HG02938 (cell line): ENCODE results near the gene CTIF.

Experiments used
- ATAC-seq: cut with Tn5 transposase; IDR thresholded peaks from one replicate; pipeline ENCODE4 v1.9.1; 2021; ENCODE audit warnings: mild to moderate bottlenecking, moderate library complexity; ENCODE audit not compliant: unreplicated experiment

Gene CTIF

DNA sequence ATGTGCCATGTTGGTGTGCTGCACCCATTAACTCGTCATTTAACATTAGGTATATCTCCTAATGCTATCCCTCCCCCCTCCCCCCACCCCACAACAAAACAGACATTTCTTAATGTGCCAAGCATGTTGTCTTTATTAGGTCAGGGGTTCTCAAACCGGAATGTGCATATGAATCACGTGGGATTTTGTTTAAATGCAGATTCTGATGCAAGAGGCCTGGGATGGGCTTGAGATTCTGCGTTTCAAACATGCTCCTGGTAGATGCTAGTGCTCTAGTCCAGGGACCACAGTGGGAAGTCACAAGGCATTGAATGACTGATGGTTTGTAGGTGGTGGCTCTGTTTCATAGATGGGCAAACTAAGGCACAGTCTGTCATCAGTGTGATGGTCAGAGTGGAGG lies 227.2 kb downstream of the CTIF start:
- no peak for ATAC-seq

- no peak for ATAC-seq
Observed at GRCh38 chr18:48766487-48766886, 227.7 kb downstream of the CTIF start.

- ATAC-seq: peak; percentile 61
Observed at GRCh38 chr18:48767090-48767690, 228.4 kb downstream of the CTIF start.

DNA sequence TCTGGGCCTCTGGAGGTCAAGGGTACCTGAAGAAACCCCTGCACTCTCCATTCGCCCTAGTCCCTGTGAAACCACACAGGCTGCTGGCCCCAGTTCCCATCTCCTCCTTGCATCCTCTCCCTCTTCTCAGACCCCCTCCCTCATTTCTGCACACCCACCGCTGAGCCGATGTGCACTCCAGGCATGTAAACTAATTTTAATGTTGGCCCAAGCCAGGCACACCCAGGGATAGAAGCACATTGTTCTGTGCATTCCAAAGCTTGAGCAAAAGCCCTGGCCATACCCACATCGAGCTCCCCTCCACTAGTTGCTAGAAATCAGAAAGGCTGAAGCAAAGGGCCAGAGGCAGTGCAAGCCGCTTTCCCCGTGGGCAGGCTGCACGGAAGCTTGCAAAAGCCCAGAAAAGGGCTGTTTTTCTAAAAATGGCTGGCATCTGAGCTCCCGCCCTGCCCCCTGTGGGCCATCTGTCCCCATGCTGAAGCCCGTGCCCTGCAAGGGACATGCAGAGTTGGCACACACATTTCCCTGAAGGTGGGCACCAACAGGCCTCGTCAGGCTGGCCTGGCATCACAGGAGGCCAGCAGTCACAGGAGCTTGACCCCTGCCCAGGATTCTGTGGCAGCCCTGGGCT lies 230.3 kb downstream of the CTIF start:
- ATAC-seq: no peak

- ATAC-seq: no peak
Observed at GRCh38 chr18:48770243-48770642, 231.4 kb downstream of the CTIF start.

- no peak for ATAC-seq
Observed at GRCh38 chr18:48771641-48772375, 233.0 kb downstream of the CTIF start.

DNA sequence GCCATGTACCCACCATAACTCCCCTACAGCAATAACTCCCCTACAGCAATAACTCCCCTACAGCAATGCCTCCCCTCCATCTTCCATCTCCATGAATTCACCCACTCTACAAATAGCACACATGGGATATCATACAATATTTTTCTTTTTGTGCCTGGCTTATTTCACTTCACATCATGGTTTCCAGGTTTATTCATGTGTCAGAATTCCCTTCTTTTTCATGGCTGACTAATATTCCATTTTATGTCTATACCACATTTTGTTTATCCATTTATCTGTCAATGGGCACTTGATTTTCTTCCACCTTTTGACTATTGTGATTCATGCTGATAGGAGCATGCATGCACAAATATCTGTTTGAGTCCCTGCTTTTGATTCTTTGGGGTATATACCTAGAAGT lies 233.6 kb downstream of the CTIF start:
- ATAC-seq: no peak

DNA sequence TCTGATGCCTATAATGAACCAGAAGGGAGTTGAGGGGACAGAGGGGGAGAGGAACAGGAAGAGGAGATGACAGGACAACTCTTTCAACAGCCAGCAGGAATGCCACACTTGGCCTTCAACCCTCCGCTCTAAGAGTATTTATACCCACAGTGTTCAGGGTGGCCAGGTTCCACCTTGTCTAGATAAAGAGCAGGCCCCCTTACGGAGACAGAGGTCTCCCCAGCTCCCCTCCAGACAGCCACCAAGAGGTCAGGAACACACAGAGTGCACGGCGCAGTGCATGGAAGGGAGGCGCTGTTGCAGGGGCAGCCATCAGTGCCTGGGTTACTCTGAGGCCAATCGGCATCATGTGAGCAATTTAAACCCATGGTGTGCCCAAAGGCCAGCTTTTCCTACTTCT lies 235.0 kb downstream of the CTIF start:
- no peak for ATAC-seq

GRCh38 chr18:48774941-48775340 lies 236.1 kb downstream of the CTIF start:
- ATAC-seq: no peak

DNA sequence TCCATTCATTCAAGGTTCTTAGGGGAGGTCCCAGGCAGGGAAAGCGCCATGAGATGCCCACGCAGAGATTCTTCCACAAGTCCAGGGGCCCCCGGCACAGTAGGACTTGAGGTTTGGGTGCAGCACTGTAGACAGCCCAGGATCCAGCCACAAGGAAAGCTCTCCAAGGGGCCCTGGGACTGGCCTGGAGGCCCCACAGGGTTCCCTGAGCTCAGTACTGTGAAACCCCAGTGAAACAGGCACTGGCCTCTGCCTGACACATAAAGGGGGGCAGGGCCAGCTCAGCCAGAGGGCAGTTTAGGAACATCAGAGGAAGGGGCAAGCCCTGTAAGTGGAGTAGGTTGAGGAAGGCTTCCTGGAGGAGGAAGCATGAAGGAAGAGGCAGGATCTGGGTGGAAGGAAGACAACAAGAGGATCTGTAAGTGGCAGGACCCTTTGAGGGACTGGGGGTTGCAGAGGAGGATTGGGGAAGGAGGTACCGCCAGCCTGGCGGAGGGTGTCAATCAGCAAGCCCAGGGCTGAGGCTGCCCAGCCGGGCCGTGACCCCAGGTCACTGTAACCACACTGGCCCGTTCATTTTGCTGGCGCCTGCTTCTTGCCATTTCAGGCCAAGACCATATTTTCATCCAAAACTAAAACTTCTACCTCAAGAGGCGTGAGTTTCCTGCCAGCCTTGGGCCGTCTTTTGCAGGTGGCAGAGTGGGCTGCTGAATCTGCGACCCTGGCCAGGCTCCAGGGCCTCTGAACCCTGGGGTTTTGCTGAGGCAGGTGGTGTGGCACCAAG lies 236.7 kb downstream of the CTIF start:
- ATAC-seq: no peak

GRCh38 chr18:48776156-48776555 lies 237.3 kb downstream of the CTIF start:
- no peak for ATAC-seq

DNA sequence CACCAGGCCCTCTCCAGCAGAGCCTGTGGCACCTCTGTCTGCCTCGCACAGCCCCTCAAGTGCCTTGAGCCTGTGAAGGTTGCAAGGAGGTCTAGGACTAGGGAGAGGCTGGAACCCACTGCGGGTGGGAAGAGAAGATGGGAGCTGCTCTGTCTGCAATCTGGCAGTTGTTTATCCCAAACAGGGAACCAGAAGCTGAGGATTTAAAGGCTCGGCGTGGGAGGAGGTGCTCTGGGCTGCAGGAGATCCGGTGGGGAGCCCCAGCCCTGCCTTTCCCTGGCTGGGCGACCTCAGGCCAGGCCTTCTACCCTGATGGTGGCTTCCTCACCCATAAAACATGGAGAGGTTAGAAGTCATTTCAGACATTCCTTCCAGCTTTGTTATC lies 237.8 kb downstream of the CTIF start:
- no peak for ATAC-seq

DNA sequence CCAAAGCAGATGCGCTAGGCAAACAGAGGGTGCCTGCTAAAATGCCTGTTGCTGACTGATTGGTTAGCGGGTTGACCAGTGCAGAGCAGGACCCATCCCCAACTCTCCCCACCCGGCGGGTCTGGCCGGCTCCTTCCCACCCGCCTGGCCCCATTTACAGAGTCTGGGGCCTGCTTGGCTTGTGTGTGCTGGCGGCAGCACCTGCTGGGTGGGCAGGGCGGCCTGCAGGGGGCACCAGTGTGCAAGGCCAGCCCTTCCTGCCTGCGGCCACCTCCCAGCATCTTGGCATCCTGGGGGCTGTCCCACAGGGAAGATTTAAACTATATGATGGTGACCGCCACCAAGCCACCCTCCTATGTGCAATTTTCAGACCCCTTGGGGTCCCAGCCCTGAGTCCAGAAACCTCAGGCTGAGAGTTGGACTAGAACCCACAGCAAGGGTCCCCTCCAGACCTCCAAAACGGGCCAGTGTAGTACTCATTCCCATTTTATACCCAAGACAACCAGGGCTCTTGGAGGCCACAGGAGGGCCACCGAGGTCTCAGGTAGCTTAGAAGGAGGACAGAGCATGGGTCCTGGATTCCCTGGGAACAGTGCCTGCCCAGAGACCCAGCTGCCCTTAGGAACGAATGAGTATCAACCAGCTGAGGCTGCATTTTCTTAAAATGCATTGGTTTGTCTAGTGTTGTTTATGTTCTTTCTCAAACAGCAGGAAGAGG lies 238.4 kb downstream of the CTIF start:
- ATAC-seq: no peak

GRCh38 chr18:48777744-48778116 lies 238.9 kb downstream of the CTIF start:
- no peak for ATAC-seq

DNA sequence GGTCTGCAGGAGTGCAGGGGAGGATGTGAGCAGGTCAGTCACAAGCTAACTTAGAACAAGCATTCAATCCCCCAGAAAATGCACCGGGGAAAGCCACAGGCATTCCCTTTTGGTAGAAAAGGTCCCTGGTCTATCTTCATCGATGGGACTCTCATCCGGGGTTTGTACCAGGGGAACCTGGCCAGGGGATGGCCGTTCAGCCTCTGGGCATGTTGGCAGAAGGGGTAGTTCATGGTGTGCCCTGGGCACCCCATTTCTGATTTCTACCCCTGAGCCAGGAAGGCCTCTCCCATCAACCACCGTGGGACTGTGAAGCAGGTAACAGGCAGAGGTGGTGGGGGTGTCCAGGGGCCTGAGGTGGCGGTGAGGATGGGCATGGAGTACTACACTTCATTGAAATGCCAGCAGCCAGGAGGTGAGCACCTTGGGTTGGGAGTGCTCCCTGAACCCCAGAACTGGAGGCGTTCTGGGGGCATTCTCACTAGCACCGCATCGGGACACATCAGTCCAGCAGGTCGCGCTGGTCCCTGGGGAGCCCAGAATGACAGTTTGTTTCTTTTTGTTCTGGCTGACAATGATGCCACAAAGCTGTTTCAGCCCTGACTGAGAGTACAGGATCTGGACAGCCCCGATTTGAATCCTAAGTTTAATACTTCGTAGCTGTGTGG lies 239.6 kb downstream of the CTIF start:
- no peak for ATAC-seq

GRCh38 chr18:48779462-48779861 lies 240.6 kb downstream of the CTIF start:
- no peak for ATAC-seq

- ATAC-seq: no peak
Observed at GRCh38 chr18:48780201-48780912, 241.5 kb downstream of the CTIF start.

GRCh38 chr18:48780913-48781162 lies 242.0 kb downstream of the CTIF start:
- ATAC-seq: no peak

DNA sequence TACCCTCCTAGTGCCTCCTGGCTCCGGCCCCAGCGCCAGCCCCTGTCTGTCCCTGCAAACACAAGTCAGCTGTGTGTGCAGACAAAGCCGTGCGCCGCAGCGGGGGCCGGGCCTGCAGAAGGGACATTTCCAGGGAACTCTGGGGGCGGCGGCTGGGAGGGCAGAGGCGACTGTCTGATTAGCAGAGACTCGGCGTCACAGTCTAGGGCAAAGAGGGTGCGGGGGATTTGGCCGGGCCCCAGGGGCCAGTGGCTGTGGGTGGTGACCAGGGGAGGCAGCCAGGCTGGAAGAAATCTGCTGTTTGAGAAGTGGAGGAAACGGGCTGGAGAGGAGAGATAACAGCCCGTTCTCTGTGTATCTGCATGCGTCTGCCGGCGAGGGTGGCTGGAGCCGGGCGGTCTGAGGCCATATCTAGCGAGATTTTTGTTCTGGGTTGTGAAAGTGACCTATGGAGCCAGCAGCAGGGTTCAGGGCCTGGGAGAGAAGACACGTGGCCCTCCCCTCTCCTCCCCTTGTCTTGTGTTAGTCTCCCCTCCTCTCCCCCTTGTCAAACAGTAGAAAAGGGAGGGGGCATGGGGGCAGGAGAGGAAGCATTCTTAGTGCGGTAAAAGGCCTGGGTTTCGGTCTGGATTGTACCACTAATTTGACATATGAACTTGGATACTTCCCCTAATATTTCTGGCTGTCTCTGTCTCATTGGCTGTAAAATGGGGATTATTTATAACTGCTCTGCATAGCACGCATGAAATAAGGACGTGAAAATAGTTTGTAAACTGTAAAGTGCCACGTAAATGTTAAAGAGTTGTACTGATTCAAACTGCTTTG lies 242.5 kb downstream of the CTIF start:
- no peak for ATAC-seq
